Measurements from ENCODE around the gene ZNF880. TPM values are rescaled to one million over a fixed set of nuclear protein-coding genes. Genes with fewer than 3 reads are reported as not detected.
A peak's percentile ranks its signal among the peaks of the same experiment; 100 is the strongest.

The ZNF880 gene
- total and polyA plus RNA-seq, 2 of the 8 experiments (the other 6 are each of a cell fraction or from before 2014, with no cell fraction given): 11.4 to 25.9 TPM

DNA sequence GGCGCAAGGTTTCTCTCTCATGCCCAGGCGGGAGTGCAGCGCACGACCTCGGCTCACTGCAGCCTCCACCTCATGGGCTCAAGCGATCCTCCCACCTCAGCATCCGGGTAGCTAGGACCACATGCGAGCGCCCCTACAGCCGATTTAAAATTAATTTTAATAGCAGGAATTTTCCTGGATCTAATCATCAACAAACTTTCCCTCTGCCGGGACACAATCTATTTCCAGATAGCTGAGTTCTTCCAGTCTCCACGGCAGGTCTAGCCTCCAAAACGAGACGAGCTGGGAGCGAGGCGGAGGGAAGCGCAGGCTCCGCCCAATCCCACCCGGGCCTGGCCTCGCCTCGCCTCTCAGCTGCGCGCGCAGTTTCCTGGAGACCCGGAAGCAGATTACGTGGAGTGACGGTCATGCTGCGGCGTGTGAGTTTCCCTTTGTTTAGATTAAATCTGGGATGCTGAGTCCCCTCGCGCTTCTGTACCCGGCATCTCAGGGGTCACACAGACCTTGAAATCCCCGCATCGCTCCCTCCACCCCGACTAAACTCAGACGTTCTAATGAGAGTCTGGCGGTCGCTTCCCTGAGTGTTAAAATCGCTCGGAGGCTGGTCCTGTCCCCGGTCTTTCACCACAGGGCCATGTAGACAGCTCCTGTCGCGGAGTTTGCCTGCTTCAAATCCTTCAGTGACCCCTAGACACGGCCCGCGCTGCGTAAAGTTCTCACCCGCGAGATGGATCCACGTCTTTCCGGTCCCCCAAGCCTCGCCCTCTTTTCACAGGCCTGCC is at the start of gene ZNF880 (continued):
- TF ChIP-seq TAF1 (IDR thresholded peaks at IDR 0.05; ENCODE audit: low read depth, low read length) (peak; percentile 84), E2F6 (IDR thresholded peaks at IDR 0.05) (peak; percentile 90), FOSL1 (IDR thresholded peaks at IDR 0.05; ENCODE audit: insufficient read depth, low read depth, low read length) (no peak), HDAC2 (IDR thresholded peaks at IDR 0.05; ENCODE audit: borderline replicate concordance in 1 of 2, low read depth in 2 of 2, low read length in 2 of 2) (0 out of 4 replicates have a peak, but pooled peaks have one; percentile 21 to 42), RFX5 (IDR thresholded peaks at IDR 0.05; ENCODE audit: borderline replicate concordance, low read depth, low read length) (no peak), KDM4A (IDR thresholded peaks at IDR 0.05; ENCODE audit: low read depth, low read length, severe bottlenecking) (peak; percentile 82), SIN3A (conservative IDR thresholded peaks at IDR 0.05 in 1 of 2, IDR thresholded peaks at IDR 0.05 in 1 of 2; ENCODE audit: low read depth in 1 of 2, low read length in 2 of 2) (peak; percentile 43 to 75; a peak in 1 of 4 replicates), ASH2L (IDR thresholded peaks at IDR 0.05; ENCODE audit: low read length) (peak; percentile 78)
- TF ChIP-seq, protein P1, sequence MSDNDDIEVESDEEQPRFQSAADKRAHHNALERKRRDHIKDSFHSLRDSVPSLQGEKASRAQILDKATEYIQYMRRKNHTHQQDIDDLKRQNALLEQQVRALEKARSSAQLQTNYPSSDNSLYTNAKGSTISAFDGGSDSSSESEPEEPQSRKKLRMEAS (IDR thresholded peaks at IDR 0.05): peak; percentile 81

Measured in H1 (cell line).